GM19043 (cell line): ENCODE results near the gene TSPAN15.

ENCODE experiments used
- ATAC-seq: cut with Tn5 transposase; IDR thresholded peaks from one replicate; pipeline ENCODE4 v1.9.1; 2021; ENCODE audit warnings: low read depth; ENCODE audit not compliant: unreplicated experiment

TSPAN15 gene

DNA sequence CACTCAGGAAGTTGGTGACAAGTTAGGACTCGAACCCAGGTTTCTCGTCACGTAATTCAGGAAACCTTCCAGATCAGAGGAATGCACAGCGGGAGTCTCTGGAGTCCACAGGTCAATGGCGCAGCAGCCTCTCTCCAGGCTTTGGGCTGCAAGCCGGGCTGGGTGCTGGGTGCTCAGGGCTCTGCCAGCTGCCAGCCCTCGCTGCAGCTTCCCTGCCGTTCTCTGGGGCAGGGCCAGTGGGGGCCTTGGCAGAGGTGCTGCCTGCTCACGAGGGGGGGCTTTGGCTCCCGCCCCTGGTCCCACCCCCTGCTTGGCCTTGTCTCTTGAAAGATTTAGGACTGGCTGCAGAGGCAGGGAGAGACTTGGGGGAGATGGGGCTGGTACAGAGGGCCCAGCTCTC is 34.6 kb upstream of the TSPAN15 start, which contains the start of gene TACR2:
Gene TACR2, minus strand, starts transcription at position 224 of the 400 bp plus-strand sequence. CDS start 595 bp downstream, outside the sequence.
- ATAC-seq: no peak

DNA sequence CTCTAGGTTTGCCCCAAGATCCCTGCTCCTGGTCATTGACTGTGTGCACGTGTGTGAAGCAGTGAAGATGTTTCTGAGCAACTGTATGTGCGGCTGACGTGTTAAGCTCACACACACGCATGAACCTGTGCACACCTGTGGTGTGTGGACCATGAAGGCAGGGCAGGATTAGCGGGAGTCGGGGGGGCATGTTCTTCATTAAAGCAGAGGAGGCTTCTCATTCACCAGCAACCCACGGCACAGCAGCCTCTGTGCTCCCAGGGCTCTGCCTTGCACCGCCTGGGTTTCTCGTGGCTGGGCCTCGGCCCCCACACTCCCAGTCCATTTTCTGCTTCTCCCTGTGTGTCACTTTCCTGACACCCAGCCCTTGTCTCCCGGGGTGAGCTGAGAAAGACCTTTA is 33.7 kb upstream of the TSPAN15 start:
- ATAC-seq: no peak

DNA sequence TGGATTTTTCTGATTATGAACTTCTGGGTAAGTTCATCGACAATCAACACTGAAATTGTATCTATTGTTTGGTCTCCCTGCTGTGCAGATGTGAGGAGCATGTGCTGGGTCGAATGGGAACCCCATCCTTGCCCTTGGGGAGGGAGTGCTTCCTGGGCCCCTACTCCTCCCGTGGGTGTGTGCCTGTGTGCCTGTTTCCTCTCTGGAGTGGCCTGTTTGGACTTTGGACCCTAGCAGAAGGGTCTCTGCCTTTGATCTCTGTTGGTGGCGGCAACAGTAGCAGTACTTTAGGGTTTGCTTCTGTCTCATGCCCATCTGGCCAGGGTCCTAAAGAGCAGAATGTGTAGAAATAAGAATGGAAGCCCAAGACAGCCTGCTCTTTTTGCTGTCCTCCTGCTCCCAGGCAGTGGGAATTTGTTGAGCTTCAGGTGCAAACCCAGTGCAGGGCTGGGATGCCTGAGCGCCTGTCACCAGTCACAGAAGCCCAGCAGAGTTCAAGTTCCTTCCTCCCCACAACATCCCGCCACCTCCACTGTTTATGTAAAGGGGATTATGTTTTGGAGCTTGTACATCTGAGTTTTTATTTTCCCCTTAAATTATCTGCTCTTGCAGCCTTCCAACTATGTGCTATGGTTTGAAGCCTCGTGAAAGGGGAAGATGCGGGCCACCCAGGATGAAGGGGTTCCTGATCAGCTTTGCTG is 33.1 kb upstream of the TSPAN15 start:
- ATAC-seq: no peak

DNA sequence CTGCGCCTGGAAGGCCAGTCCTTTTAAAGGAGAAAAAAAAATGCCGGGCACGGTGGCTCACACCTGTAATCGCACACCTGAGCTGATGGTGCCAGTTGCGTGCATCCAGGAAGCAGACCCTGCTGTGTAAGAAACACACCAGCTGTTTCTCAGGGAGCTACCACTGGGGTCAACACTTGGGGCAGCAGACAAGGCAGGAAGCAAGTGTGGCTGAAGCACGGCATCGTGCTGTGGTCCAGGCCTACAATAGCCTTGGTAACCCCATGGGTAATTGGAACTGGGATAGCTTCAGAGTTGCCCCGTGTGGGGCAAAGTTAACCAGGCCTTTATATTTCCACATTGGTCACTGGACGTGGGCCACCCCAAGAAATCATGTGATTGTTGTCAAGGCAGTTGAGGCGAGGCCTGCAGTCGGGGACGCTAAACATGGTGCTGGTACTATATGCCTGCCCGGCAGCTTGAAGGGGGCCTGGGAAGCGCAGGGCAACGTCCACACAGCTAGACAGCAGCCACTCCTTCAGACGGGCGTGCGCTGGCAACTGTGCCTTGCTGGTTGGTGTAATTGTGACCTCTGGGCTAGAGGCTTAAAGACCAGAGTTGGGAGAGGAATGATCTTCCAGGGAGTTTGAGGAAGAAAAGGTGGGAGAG is 32.0 kb upstream of the TSPAN15 start:
- no peak for ATAC-seq

DNA sequence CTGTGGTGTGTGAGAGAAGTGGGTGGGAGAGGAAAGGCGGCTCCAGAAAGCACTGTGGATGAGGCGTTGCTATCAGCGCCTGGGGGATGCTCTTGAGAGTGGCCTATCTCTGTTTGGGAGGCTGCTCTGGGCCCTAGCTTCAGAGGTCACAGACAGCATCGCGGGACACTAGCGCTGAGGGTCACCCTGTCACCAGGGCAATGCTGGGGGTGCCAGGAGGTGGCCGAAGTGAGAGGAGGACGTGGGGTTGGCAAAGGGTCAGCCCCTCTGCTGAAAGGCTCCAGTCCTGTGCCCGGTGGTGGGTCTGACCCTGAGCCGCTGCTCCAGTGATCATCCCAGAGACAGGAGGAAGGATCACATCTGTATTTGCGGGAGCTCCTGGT is 31.5 kb upstream of the TSPAN15 start:
- no peak for ATAC-seq

DNA sequence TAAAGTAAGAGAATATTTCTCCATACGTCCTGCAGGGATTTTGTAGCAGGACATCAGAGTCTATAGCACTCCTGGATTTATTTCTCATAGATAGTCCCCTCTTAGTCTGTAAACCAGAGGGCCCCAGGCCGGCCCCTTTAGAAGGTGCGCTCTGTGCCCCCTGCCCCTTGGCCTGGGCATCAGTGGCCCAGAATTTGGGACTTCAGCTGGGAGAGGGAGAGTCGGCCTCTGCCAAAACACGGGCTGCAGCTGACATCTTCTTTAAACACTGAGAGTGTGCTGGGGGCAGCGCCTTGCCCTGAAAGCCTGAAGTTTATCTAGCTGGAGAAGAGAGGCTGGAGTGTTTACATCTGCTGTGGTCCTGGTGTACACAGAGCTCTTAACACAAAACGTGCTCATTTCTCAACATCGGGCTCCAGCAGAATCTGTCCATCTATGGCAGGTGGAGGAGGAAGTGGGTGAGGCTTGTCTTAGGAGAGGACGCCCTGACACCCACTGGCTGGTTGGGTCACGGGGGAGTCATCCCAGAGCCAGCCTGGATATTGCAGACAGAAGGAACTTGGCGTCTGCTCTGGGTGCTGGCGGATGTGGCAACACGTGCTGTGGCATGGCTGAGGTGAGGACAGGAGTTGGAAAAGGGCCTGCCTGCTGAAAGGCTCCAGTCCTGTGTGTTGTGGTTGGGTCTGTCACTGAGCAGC is 29.5 kb upstream of the TSPAN15 start:
- ATAC-seq: no peak

DNA sequence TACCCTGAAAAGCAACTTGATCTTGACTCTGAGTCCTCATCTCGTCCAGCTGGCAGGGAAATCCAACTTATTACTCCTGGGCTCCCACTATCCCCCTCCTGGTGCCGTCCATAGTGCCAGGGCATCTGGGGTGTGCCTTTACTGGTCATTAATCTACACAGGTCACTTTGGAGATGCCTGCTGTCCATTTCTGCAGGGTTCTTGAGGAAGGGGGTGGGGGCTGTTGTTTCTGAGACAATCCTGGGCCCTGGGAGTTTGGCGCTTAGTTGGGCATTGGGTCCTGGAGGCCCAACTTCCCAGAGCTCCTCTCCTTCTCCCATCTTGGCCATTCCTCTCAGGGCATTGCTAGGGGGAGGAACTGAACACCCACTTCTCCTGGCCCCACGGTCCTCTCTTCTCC is 28.6 kb upstream of the TSPAN15 start:
- ATAC-seq: no peak

DNA sequence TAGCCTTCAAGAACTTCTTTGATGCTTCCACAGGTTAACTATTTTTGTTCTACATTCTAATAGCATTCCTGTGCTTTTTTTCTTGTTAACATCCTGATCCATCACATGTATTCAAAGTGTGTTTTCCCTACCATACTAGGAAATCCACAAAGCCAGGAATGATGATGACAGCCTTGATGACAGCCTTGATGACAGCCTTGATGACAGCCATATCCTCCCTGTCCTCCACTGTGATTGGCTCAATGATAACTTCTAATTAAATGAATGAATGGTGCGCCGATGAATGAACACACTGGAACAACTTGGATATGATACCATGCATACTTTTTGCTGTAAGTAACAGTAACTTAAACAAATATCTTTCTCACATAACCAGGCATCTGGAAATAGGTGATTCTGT is 26.2 kb upstream of the TSPAN15 start:
- no peak for ATAC-seq

DNA sequence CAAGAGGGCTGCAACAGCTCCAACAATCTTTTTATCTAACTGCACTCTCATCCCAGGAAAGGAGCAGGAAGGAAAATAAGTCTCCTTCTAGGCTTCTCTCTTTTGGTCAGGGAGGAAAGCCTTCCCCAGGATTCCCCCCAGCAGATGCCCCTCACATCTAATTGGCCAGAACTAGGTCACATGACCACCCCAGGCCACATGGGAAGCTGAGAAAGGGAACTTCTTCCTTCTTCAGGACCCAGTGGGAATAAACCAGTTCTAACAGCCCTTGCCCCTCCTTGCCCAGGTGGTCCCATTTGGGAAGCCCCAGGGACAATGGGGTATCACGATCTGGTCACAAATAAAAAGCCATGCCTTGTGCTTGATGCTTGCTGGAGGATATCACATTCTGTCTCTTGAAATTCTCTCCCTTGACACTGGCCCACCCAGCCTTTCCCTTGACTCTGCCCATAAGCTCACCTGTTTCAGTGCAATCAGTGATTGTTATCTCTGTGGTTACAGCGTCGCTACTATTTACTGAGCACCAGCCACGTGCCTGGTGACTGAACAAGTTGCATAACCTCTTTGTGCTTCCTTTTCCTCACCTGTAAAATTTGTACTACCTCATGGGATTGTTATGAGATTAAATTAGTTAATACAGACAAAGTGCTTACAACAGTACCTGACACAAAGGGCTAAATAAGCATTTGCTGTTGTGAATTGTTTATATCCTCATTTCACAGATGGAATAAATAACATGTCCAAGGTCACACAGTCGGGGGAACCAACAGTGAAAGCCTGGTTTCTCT is 25.6 kb upstream of the TSPAN15 start:
- no peak for ATAC-seq

DNA sequence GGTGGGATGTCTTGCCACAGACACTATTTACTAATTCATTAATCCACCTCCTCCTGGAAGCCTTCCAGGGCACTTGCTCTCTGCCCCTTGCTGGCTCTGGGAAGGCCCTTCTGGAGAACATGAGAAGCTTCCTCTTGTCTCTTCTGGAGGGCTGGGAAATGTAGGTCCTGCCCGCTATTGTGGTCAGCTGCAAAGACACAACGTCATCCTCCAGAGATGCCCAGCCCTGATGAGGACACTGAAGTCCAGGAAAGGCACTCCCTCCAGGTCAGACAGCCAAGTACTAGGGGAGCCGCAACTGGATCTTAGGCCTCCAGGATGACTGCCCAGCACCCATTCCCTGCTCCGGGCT is 24.9 kb upstream of the TSPAN15 start:
- ATAC-seq: no peak

DNA sequence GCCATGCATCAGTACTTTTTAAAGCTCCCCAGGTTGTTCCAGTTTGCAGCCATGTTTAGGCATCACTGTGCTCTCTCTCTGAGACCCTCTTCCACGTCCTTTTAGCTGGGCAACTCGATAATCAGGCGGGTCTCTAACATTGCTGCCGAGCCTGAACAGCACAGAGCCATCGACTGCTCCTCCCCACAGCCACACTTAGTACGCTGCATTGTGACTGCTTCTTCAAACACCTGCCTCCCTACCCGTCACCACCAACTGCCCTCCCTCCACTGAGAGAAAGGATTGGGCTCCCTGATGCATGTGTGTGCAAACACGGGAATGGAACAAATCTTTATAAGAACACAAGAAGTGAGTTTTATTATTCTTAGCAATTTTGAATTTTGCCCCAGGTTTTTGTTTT is 23.1 kb upstream of the TSPAN15 start:
- ATAC-seq: no peak

DNA sequence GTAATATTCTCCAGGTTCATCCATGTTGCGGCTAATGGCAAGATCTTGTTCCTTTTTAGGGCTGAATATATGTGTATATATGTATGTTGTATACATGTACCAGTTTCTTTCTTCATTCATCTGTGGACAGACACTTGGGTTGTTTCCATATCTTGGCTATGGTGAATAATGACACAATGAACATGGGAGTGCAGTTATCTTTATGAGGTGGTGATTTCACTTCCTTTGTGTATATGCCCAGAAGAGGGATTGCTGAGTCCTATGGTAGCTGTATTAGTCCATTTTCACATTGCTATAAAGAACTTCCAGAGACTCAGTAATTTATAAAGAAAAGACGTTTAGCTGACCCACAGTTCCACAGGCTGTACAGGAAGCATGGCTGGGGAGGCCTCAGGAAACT is 17.1 kb upstream of the TSPAN15 start:
- ATAC-seq: no peak

DNA sequence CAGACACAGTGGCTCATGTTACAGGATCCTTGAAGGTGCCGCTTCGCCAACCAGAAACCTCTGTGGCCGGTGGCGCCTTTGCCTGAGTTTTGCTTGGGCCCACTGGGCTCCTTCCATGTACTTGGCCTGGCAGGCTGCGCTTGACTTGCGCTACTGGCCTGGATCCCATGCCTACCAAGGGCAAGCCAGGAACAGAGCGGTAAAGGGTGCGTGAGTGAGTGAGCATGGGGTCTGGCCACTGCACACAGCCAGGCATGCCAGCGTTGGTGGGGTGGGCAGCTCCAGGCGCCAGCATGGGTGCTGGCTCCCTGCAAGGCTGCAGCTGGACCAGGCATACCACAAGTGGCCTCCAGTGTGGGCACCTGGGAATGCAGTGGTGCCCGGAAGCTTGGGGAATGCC is 16.3 kb upstream of the TSPAN15 start:
- no peak for ATAC-seq

DNA sequence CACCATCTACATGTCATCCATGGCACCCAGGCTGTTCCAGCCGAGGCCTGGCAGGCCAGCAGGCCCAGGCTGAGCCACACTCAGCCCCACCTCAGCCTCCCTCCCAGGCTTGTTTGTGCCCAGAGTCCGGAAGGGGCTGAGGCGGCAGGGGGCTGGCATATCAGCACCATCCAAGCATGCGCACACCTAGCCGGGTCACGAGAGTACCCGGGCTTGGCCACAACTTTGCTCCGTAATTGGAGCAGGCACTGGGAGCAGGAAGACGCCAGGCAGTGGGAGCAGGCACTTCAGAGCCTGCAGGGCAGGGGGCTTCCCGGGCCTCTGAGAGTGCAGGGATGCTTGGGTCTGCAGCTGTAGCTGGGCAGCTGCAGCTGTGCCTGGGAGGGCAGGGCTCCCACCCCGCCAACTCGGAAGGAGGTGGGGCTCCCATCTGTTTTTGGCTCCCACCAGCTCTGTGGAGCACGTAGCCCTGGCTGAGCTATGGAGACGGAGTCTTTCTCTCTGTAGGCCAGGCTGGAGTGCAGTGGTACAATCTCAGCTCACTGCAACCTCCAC is 15.2 kb upstream of the TSPAN15 start:
- ATAC-seq: no peak

DNA sequence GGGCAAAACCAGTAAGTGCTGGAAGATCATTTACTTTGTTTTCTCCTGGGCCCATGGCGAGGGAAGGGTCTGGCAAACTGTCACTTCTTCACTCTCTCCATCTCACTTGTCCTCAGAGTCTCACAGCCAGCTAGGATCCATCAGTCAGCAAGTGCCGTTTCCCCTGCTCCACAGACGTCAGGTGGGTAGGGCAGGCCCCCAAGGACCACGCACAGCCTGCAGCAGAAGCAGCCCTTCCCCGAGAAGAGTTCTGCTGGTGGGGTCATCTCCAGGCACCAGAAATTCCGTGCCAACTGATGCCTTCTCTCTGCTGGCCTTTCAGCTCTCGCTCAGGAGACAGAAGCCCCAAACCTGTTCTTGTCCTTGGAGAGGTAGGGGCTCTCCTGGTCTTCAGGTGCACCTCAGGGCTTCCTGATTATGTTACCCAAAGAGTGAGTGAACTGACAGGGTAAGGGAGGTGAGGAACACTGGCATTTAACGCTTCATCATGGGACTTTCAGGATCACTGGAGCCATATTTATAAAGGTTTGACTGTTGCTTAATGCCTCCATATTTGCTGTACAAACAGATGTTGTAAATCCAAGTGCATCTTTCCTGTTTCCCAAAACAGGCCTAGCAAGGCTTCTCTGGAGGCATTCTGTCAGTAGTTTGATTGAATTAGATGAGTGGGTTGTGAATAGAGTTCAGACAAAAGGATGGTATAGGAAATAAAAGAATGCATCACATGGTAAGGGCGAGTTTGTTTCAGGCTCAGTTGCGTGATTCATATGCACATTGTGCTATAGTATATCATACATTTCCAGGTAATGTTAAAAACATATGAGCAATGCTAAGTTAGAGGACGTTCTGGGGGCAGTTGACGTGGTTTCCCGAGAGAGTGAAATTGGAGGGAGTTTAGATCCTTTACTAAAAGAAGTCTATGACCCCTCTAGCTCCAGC is 13.7 kb upstream of the TSPAN15 start:
- ATAC-seq: no peak

DNA sequence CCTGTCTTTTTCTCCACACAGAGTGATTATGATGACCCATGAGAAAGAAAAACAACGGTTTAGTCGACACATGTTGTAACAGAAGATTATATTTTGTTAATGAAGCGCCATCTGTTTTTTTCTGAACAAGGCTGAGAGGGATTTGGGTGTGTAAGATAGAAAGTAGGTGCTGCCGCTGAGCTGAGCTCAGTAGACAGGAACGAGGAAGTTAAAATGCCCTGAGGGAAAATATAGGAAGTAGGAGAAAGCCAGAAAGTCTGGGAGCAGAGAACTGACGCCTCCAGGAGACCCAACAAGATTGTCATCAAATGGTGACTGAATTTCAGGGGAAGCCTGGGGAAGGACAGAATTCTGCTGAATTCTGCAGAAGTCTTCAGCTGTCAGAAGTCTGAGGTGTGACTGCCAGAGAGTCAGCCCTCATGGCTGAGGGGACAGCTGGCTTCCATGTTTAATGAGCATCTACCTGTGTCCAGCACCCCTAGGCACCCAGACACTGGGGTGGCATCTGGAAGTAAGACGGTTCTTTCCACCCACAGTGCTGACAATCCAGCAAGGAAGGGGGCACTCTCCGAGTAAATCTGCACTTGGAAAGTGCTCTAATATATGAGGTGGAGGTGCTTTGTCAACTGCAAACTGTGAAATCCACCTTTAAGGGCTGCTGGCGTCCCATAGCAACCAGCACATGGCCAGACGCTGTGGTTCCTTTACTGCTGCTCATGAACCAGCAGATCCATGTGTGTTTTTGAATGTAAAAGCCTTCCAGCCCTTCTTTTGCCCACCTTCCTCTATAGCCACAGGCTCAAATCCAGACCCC is 12.5 kb upstream of the TSPAN15 start:
- ATAC-seq: no peak

DNA sequence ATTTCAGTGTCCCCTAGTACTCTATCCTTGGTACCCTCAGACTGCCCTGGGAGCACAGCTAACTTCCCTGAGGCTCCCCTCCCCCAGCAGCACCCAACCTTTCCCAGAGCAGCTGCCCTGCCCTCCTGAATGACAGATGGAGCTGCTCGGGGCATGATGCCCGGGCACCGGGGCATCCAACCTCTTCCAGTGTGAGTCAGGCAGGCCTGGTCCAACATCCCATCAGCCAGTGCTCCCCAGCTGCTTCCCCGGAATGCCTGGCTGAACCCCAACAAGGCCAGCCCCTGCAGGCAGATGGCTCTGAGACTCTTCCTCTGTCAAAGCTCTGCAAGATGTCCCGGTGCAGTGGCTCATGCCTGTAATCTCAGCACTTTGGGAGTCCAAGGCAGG is 11.9 kb upstream of the TSPAN15 start:
- ATAC-seq: no peak

DNA sequence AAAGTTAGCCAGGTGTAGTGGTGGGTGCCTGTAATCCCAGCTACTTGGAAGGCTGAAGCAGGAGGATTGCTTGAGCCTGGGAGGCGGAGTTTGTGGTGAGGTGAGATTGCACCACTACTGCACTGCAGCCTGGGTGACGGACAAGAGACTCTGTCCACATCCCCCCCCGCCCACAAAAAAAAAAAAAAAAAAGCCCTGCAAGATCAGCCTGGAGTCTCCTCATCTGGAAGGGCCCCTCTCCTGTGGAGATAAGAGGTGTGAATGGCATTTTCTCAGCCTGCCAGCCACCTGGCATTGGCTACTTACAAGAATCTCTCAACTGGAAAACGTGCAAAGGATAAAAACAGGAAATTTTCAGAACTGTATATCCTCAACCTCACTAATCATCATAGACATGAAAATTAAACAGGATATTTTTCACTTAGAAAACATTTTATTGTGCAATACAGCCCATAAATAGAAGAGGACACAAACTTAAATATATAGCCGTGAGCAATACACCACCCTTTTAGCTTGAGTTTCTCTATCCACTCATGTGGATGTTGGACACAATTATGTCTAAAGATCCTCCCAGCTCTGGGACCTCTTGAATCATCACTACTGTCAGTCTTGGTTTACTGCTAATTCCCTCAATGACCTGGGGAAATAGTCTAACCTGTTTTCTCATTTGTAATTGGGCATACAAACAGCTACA is 11.3 kb upstream of the TSPAN15 start:
- ATAC-seq: no peak
